CD4-positive, alpha-beta T cell treated with Interleukin-2 at 100 ng/mL for 4 hours (primary cell): Measurements from ENCODE around the gene RBM33.
A peak's percentile ranks its signal among the peaks of the same experiment; 100 is the strongest.

Source experiments
- DNase-seq: peaks from one replicate; pipeline ENCODE4 v3.0.0-alpha.2; 2020; ENCODE audit warnings: low spot score

The RBM33 gene

DNA sequence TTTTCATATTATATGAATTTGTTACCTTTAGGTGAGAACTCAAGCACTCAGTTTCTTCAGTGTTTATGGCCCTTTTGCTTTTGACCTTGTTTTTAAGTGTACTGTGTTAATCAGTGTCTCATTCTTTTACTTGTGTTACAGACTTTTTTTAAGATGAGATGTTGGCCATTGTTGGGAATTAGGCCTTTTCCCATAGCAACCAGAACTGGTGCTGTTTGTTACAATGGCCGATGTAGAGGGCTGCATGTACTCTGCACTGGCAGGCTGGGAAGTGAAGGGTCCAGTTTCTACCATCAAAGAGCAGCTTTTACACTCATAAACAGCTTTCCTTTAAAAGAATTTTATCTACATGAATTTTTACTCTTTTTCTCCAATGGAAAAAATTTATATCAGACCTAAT, 102.7 kb downstream of the RBM33 start:
- DNase-seq = no peak

GRCh38 chr7:155749578-155749977, 105.1 kb downstream of the RBM33 start:
- DNase-seq = no peak

GRCh38 chr7:155750255-155751125, 106.0 kb downstream of the RBM33 start:
- no peak for DNase-seq

- DNase-seq = no peak
Observed at GRCh38 chr7:155751409-155751808, 106.9 kb downstream of the RBM33 start.

- DNase-seq = no peak
Observed at GRCh38 chr7:155752756-155753445, 108.4 kb downstream of the RBM33 start.

DNA sequence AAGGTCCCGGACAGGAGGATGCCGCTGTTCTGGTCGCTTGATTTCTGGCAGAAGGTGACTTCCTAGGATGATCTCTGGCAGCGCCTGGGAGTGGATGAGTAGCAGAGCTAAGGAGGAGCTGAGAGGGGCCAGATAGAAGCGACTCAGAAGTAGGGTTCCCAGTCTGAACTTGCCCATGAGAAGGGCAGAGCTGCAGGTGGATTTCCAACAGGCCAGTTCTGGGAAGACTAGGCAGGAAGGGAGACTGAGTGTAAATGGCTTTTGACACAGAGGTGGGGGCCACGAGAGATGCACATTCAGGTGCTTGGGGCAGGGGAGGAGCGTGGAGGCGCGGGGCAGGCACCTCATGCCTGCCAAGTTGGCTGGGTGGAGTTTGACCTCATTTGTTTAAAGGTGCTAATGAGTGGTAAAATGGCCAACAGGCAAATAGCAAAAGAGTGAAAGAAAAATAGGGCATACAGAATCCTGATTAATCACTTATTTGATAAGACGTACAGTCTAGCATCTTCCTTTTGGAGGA, 109.0 kb downstream of the RBM33 start:
- DNase-seq = no peak

GRCh38 chr7:155754165-155754564, 109.7 kb downstream of the RBM33 start:
- DNase-seq = no peak

GRCh38 chr7:155755026-155755425, 110.6 kb downstream of the RBM33 start:
- no peak for DNase-seq

GRCh38 chr7:155756322-155756721, 111.9 kb downstream of the RBM33 start:
- no peak for DNase-seq

DNA sequence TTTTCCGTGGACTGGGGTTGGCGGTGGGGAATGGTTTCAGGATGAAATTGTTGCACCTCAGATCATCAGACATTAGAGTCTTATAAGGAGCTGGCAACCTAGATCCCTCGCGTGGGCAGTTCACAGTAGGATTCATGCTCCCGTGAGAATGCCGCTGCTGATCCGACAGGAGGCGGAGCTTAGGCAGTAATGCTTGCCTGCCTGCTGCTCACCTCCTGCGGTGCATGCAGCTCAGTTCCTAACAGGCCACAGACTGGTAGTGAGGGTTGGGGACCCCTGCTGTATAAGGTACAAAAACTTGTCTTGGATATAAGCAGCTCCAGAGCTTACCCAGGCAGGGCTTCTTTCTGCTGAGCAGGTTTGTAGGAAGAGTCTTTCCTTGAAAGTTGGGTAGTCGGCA, 113.9 kb downstream of the RBM33 start:
- DNase-seq = no peak

- no peak for DNase-seq
Observed at GRCh38 chr7:155759740-155760430, 115.4 kb downstream of the RBM33 start.

DNA sequence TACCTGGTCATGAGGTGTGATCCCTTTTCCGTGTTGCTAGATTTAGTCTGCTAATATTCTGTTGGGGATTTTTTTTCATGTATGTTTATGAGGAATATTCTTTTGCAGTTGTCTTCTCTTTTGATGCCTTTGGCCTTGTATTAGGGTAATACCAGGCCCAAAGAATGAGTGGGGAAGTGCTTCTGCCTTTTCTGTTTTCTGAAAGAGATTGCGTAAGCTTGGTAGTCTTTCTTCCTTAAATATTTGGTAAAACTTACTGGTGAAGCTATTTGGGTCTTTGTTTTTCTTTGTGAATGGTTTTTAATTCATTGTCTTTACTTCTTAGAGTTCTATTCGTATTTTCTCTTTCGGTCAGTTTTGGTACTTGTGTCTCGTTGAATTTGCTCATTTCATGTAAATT, 116.7 kb downstream of the RBM33 start:
- DNase-seq = no peak

GRCh38 chr7:155762036-155762435, 117.6 kb downstream of the RBM33 start:
- no peak for DNase-seq

DNA sequence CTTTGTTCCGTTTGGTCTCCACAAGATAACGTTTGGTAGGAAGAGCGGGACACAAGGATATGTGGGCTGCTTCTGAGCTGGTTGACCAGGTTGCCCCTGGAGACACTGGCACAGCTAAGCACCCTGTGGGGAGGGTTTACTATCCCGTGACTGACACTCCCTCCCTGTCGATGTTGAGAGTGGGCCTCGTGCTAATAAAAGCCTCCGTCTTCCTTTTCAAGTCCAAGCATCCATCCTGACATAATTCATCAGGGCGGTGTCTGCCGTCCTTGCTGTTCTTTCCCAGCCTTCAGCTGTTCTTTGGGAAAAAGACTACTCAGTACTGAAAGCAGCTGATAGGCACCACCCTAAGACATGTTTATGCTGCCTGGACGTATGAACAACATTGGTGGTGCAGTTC, 118.2 kb downstream of the RBM33 start:
- DNase-seq = no peak

- DNase-seq = no peak
Observed at GRCh38 chr7:155763122-155763521, 118.7 kb downstream of the RBM33 start.

GRCh38 chr7:155763691-155764437, 119.4 kb downstream of the RBM33 start:
- DNase-seq = peak; percentile 46

DNA sequence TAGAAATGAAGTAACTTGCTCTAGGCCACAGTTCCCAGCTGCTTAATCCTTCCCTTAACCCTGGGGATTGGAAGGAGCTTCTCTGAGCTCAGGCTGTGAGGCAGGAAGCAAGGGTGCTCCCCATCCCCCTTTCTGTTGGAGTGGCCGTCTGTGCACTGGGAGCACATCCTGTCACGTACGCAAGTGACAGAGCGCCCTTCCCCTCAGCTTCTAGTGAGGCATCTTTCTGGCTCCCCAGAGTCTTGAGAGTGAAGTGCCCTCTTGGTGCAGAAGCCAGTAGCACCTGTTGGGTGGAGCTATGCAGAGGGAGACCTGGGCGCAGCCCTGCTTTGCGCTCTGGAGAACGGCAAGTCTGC, 120.0 kb downstream of the RBM33 start:
- DNase-seq = peak; percentile 21

DNA sequence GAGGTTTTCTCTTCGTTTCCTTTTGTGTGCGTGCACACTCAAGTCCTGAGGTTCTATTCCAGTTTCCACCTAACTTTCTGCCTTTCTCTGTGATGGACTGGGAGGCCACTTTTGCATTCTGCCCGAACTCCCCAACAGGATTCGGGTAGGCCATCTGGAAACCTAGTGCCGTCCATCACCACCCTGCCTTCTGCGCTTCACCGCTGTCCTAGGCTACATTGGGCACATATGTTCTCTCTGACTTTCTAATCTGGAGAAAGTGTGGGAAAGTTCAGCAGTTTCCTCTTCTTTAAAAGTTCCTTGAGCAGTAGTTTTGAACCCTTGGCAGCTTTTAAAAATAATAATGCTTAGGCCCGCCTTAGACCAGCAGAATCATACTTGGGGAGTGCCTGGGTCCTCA, 121.0 kb downstream of the RBM33 start:
- DNase-seq = no peak

- no peak for DNase-seq
Observed at GRCh38 chr7:155766386-155766785, 121.9 kb downstream of the RBM33 start.

DNA sequence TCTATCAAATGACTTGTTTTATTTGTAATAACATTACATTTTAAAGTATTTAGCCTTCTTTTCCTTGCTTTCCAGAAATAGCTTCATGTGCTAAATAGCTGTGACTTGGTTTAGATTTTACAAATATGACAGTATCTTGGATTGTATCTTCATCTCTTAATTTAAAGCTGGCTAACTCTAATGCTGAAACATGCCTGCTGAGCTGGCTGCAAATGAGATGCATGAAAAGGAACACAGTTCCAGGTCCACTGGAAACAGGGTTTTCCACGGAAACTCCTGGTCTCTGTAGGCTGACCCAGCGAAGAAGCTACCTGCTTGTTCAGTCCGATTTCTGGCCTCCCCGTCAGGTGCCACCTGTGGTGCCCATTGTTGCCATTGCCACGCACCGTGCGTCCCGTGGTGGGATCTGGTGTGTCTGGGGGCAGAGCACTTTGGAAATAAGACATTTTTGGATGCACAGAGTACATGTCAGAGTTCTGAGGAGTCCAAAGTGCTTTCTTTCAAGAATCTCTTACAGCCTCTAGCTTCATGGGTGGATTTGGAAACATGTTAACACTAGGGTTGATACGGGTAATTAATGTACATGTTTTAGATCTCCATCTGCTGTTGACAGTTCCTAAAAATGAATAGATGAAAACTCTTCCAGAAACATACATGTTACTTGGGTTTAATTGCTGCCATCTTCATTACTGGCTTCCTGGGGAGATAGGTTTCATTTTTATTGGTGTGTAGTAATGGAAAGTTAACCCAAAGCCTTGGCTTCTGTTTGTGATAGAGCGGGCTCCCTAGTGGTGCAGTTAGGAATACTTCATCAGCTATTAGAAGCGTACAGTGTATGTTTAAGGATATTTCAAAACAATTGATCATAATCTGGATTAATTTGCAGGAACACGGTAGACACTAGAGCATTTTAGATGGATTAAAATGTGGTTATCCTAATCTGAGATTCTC, 122.8 kb downstream of the RBM33 start:
- no peak for DNase-seq

DNA sequence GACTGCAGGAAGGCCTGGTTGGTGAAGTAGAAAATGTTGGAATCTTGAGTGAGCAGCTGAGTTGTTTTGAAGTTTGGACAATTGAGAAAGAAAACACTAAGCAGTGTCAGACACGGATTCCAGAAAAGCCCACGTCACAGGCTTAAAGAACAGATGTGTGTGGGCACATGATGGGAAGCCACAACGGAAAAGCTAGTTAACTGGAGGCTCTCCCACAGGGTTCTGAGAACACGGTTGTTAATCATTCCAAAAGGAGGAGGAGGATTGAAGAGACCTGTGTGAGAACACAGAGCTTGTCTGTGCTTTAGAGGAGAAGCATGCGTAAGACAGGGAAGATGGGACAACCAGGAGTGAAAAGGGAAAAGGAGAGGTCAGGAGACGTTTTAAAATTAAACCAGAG, 125.2 kb downstream of the RBM33 start:
- DNase-seq = no peak
